8988T (cell line): ENCODE results near the gene ZBTB8A.
"Not testable (repeated sequence)": the region's sequence is repeated elsewhere in the genome, so short reads cannot be mapped to it uniquely, and the experiment has no call there.

Experiments used
- DNase-seq: peaks from one replicate; pipeline ENCODE4 v3.0.0; 2011

ZBTB8A gene

DNA sequence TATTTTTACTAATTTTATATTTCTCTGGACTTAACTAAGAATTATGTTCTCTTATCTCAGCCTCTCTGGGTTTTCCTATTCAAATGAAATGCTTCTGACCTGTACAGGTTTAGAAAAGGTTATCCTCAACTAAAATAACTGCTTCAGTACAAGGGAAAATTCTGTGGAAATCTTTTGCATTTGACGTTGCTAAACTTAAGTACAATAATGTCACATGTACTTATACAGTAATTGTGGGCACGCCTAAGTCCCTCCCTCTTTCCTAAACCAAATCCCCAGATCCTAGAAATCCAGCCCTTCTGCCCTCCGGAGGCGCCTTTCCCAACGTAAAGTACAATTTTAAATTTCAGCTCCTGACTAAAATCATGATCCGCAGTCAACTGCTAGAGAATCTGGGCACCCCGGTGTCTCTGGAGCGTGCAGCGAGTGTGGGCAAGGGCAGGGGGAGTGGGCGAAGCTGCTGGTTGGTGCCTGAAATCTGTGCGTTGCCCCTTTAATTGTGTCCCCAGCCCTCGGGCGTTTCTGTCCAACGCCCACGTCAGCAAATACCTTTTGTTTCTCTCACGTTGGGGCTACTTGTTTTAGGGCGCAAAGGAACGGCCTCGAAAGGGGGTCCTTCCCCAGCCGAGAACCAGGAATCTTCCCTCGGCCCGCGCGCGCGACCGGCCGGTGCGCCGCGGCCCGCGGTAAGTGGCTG, at the start of gene ZBTB8A:
Gene ZBTB8A, plus strand, starts transcription at position 541 of the 697 bp plus-strand sequence. CDS start 53,505 bp downstream, outside the sequence.
- peak; percentile 53 for DNase-seq

DNA sequence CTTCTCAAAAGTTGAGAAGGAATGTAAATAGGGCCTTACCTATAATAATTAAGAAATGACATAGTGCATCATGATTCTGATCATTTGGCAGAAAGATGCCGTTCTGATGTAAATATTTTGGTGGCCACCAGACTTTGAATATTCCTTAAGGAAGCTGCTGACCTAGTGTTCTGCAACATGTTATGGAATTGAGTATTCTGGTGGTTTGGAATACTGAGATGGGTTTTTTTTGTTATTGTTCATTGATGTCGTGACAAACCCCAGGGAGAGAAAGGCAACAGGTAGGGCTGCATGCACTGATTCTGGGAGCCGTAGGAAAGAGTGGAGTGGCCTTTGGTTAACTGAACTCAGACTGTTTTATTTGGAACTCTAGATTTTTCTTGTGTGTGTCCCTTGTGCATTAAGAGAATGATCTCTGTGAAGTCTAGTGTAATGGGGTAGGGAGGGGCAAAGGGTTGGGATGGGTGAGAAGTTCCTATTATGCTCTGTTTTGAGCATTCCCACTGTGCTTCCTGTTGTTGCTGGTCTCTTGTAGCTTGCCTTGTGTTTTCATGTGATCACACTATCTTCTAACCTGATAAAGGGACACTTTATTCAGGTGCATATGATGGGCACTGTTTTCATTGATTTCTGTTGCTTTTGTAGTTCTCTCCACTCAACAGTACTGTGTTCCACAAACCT, 49.3 kb upstream of the ZBTB8A start:
- no peak for DNase-seq

DNA sequence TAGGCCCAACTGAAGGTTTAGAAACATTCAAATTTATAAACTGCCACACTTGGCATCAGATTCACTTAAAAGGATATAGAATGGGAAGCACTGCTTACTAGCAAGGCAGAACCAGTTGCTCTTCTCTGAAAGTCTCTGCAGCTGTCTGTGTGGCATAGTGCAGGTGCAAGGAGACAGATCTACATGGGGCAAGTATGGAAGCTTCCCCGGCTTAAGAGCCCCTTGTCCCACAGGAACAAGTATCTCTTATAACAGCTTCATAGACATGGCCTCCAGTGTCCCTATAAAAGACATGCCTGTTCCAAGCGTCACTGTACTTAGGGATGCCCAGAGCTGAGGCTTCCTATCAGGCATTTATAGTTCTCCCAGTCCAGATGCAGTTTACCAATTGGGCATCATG, 47.8 kb upstream of the ZBTB8A start:
- no peak for DNase-seq

DNA sequence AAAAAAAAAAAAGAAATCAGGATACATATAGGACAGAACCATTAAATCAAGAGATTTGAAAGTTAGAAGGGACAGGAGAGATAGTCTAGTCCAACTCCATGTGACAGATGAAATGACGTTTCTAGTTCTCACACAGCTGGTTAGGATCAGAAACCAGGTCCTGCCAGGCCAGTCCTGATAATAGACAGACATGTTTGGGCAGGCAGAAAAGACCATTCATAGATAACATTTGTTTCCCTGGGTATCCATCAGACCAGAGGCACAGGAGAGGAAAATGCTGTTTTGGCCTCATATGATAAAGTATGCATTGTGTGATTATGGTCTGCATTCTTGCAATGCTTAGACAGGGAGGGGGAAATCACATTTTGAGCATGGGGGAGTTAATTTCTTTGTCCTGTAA, 45.0 kb upstream of the ZBTB8A start:
- DNase-seq, result no peak

DNA sequence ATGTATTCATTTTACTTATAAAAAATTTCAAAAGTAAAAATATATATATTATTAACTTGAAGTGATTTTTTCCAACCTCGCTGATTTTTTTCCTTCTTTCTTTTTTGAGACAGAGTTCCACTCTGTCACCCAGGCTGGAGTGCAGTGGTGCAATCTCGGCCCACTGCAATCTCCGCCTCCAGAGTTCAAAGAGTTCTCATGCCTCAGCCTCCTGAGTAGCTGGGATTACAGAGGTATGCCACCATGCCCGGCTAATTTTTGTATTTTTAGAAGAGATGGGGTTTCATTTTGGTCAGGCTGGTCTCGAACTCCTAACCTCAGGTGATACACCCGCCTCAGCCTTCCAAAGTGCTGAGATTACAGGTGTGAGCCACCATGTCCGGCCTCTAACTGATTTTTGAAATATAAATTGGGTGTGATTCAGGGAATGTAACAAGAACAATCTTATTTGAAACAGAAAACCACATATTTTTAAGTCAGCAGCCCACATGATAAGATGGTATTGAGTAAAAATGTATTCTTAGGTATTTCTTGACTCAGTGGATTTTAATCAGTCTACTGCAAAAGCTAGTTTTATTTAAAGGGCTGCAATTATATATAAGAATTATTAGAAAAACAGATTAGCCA, 44.4 kb upstream of the ZBTB8A start:
- DNase-seq, result no peak

DNA sequence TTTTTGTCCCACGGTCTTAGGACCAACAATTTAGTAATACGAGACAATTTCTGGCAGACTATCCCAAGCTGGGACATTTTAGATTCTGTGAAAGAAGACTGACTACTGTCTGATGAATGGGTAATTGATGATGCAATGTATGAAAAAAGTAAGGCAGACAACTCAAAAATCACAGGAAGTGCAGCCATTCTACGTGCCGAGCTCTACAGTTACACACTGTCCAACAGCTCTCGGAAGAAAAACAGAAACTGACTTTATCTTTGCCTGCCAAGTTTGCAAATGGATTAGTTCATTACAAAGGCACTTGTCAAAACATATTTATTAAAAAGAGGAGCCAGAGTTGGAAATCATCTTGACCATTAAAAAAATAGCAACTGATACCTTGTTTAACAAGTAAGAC, 43.1 kb upstream of the ZBTB8A start:
- DNase-seq, result no peak

DNA sequence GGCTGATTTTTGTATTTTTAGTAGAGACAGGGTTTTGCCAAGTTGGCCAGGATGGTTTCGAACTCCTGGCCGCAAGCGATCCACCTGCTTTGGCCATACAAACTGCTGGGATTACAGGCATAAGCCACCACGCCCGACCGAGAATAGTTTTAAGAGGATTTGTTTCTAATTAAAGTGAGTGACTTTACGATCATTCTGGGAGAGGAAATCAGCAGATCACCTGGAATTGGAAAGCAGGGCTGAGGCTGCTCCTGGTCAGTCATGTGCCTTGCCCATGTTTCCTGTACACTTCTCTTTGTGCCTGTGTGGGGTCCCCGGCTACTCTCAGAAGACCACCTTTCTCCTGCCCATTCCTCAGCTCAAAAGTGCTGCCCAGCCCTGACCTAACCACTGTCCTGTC, 40.5 kb upstream of the ZBTB8A start:
- no peak for DNase-seq

DNA sequence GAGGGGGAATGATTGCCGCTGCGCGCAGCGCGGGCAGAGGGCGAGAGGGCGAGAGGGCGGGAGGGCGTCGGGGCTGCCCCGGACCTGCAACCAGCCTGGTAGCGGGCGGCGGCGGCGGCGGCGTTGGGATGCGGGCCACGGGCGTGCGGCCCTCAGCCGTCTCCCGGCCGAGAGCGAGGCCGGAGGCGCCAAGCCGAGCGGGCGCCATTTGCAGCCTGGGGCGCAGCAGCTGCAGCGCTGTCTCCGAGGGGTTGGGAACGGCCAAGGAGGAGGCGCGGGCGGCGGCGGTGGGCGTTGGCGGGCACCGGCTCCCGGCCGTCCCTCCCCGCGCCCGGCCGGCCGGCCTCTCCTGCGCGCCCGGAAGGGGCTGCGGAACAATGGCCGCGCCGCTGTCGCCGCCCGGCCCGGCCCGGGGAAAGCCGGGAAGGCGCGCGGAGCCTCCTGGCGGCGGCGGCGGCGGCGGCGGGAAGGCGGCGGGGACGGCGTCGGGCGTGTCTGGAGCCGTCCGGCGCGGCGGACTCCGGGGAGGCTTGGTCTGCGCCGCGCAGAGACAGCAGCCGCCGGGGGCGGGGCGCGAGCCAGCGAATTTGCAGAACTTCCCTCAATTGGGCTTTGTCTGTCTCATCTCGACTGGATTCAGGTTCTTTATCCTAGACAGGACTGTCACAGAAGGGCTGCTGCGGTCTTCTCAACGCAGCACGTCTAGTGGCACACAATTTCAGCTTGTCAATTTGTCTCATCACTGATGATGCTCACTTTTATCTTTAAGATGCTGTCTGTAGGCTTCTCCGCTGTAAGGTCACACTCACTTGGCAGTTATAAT, 38.6 kb upstream of the ZBTB8A start:
- DNase-seq, result peak; percentile 67

DNA sequence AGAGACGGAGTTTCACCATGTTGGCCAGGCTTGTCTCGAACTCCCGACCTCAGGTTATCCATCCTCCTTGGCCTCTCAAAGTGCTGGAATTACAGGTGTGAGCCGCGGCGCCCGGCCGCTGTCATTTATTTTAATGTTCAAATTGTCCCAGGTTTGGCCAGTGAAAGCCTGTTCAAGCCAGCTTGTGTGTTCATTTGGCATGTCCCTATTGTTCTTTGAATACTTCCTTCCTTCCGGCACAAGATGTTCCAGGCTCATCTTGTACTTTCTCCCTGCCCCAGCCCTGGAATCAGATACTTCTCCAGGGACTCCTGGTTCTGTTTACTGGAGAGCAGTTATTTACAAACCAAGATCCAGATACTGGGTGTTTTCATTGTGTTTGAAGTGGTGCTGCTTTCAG, 37.4 kb upstream of the ZBTB8A start:
- DNase-seq, result no peak

DNA sequence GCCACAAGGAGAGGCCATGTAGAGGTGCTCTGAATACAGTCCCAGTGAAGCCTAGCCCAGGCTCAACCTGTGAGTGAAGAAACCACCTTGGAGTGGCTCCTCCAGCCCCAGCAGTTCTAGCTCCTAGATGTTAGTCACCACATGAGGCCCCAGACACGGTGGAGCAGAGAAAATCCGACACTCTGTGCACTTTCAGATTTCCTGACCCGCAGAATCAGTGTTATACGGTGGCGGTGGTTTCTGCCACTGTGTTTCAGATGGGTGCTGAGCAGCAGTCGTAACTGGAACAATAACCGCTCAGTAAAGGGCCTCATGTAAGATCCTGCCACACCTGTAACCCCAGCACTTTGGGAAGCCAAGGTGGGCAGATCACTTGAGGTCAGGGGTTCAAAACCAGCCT, 36.1 kb upstream of the ZBTB8A start:
- DNase-seq, result no peak

DNA sequence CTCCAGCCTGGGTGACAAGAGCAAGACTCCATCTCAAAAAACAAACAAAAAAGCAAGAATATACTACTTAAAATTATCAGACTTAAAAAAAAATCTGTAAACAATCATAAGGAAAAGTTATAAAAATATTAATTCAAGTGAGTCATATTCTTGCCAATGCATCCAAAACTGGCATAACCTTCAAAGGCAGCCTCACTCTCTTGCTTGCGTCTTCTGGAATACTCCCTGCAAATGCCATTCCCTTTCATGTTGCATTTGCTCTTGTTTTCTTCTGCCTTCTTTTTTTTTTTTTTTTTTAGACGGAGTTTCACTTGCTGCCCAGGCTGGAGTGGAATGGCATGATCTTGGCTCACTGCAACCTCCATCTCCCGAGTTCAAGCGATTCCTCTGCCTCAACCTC, 32.2 kb upstream of the ZBTB8A start:
- no peak for DNase-seq

DNA sequence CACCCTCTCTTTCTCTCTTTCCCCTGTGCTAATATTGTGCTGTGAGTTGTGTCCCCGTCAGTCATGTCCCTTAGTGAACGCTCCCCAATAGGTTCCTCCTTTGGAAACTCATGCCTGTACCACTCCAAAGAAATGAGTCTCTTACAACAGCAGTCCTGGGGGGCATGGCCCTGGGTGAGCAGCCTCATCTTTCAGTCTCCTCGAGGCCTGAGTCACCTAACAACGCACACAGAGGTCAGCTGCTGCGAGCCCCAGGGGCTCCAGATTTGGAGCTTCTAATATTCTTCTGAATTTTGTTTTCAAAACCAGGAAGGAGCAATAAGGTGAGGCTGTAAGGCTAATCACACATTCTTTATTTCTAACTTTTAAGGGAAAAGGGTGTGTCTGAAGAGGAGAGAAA, 30.5 kb upstream of the ZBTB8A start:
- DNase-seq, result no peak

DNA sequence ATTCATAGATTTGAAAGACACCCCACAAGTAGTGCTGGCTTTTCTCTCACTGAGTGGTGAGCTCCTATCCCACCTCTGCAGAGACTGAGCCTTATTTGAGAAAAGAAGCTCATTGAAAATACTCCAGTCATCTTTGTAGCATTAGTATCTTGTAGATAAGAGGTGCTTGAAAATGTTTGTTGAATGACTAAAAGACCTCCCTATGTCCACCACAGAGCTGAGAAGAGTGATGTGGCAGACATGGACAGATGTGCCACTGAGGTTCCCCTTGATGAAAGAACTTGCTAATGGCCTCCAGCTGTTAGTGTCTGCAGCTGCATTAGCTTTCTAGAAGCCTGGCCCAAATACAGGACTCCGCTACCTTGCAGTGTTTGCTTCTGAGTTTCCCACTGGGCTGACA, 29.3 kb upstream of the ZBTB8A start:
- no peak for DNase-seq

DNA sequence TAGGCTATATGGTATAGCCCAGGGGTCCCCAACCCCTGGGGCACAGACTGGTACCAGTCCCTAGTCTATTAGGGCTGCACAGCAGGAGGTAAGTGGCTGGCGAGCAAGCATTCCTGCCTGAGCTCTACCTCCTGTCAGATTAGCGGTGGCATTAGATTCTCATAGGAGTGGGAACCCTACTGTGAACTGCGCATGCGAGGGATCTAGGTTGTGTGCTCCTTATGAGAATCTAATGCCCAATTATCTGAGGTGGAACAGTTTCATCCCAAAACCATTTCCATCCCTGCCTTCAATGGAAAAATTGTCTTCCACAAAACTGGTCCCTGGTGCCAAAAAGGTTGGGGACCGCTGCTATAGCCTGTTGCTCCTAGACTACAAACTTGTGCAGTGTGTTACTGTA, 22.8 kb upstream of the ZBTB8A start:
- DNase-seq, result no peak

DNA sequence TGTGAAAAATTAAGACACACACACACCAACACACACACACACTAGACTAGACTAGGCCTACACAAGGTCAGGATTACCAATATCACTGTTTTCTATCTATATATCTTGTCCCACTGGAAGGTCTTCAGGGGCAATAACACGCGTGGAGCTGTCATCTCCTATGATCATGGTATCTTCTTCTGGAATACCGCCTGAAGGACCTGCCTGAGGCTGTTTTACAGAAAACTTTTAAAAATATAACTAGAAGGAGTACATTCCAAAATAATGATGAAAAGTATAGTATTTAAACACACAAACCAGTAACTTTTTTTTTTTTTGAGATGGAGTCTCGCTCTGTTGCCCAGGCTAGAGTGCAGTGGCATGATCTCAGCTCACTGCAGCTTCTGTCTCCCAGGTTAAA, 20.3 kb upstream of the ZBTB8A start:
- DNase-seq, result no peak

DNA sequence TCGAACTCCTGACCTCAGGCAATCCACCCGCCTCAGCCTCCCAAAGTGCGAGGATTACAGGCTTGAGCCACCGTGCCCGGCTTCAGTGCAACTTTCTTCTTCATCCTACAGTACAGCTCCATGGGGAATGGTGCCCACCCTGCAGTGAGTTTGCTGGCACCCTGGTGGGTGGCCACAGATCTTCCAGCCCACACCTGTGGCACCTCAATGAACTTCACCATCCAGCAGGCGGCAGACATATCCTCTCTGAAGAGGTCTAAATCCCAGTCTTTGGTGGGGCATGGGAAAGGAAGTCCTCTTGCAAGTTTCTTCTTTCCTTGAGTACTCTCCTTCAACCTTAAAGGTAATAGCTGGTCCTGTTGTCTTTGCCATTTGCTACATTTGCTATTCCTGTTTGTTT, 18.1 kb upstream of the ZBTB8A start:
- no peak for DNase-seq

DNA sequence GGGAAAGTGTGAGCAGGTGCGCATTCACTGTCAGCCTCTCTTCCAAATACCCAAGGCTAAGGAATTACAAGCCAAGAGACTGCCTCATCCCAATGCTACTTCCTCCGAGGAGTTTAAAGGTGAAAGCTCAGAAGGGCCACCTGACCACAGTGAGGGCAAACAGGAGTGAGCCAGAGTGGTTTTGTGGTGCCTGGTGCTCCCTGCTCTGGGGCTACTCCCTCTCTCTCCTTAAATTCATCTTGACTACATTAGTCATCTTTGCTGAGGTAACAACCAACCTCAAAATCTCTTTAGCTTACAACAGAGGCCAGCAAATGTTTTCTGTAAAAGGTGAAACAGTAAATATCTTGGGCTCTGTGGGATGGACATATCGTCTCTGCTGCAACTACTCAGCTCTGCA, 14.2 kb upstream of the ZBTB8A start:
- DNase-seq, result no peak

DNA sequence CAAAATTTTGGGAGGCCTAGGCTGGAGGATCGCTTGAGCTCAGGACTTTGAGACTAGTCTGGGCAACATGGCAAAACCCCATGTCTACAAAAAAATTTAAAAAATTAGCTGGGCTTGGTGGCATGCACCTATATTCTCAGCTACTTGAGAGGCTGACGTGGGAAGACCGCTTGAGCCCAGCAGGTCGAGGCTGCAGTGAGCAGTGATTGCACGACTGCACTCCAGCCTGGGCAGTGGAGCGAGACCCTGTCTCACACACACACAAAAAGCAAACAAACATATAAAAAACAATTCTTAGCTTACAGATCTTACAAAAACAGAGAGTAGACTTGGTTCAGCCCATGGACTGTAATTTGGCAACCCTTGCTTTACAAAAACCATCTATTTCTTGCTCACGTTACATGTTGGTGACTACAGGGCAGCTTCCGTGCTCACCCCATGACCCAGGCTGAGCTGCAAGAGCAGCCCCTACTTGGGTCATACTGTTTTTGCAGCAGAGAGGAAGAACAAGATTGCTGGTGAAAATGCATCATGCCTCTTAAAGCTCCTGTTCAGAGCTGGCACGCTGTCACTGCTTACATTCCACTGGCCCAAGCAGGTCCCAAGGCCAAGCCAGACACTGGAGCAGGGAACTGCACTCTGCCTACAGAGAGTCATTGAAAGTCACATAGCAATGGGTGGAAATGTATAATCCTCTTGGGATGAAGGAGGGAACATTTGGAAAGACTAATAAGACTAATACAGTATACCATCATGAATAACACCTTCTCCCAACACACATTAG, 13.4 kb upstream of the ZBTB8A start:
- DNase-seq, result no peak

DNA sequence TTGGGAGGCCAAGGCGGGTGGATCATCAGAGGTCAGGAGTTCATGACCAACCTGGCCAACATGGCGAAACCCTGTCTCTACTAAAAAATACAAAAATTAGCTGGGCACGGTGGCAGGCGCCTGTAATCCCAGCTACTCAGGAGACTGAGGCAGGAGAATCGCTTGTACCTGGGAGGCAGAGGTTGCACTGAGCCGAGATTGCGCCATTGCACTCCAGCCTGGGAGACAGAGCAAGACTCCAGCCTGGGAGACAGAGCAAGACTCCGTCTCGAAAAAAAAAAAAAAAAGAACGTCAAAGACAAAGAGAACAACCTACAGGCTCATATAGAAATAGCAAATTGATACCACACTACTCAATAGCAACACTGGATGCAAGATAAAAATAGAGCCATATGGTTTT, 10.7 kb upstream of the ZBTB8A start:
- not testable (repeated sequence) for DNase-seq

DNA sequence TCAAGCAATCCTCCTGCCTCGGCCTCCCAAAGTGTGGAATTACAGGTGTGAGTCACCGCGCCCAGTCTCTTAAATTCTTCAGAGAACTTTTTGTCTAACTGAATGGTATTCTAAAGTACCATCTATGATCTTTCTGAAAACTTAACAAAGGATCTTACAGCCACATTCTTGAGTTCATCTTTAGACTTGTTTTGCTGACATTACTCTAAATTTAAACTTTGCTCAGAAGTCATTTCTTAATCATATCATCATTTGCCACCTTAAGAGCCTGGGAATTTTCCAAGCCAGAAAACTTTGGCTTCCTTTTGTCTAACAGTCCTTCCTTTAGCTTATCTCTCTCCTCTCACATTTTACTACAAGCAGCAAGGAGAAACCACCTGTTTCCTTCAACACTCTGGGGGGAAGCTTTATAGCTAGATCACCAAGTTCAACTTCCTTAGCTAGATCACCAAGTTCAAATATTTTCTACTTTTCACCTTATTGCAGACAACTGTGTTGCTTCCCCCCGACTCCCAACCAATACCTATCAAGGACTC, 5.4 kb upstream of the ZBTB8A start:
- DNase-seq, result no peak

DNA sequence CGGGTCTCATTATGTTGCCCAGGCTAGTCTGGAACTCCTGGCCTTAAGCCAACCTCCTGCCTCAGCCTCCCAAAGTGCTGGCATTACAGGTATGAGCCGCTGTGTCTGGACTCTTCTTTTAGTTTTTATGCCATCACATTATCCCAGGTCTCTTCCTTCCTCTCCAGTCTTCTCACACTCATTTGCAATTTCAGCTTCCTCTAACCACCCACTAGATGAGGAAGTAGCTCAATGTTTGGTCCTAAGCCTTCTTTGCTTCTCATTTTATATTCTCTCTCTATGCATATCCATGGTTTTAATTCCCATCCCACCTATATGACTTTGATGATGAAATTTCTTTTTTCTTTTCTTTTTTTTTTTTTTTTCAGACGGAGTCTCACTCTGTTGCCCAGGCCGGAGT, 3.1 kb upstream of the ZBTB8A start:
- no peak for DNase-seq

DNA sequence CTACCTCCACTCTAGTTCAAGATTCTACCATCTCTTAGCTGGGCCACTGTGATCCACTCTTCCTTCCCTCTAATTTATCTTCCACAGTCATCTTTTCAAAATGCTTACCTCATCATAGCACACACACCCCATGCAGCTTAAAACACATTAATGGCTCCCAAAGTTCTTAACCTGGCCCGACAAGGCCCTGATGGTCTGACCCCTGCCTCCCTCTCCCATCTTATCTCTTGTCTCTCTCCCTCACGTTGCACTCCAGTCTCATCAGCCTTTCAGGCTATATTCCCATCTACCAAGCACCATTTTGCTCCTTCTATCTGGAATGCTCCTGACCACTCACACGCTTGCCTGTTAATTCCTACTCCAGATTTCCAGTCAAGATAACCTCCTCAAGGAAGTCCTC, 2.5 kb upstream of the ZBTB8A start:
- DNase-seq, result no peak
